NCI-H2081 treated with DMSO at 0.1 percent for 48 hours (cell line): ENCODE measurements around the gene IQGAP2.
"Not testable (repeated sequence)": the region's sequence is repeated elsewhere in the genome, so short reads cannot be mapped to it uniquely, and the experiment has no call there.

Experiments used
- DNase-seq: peaks from one replicate; lab custom pipeline; 2025; lab: John Stamatoyannopoulos, UW

Gene IQGAP2

GRCh38 chr5:76532973-76533372 is 129.9 kb downstream of the IQGAP2 start:
- DNase-seq = no peak

GRCh38 chr5:76535577-76535976 is 132.5 kb downstream of the IQGAP2 start:
- no peak for DNase-seq

GRCh38 chr5:76537073-76537543 is 134.0 kb downstream of the IQGAP2 start:
- DNase-seq = no peak

- no peak for DNase-seq
Measured at GRCh38 chr5:76542241-76542640, 139.2 kb downstream of the IQGAP2 start.

GRCh38 chr5:76542887-76543690 is 140.0 kb downstream of the IQGAP2 start:
- no peak for DNase-seq

- DNase-seq = no peak
Measured at GRCh38 chr5:76544268-76544926, 141.3 kb downstream of the IQGAP2 start.

- no peak for DNase-seq
Measured at GRCh38 chr5:76545184-76545583, 142.1 kb downstream of the IQGAP2 start.

GRCh38 chr5:76546497-76547102 is 143.5 kb downstream of the IQGAP2 start:
- DNase-seq = no peak

GRCh38 chr5:76547242-76547890 is 144.3 kb downstream of the IQGAP2 start:
- DNase-seq = no peak

GRCh38 chr5:76547891-76548524 is 144.9 kb downstream of the IQGAP2 start:
- no peak for DNase-seq

- DNase-seq = peak; percentile 20
Measured at GRCh38 chr5:76548525-76549229, 145.6 kb downstream of the IQGAP2 start.

- DNase-seq = not testable (repeated sequence)
Measured at GRCh38 chr5:76550881-76551280, 147.8 kb downstream of the IQGAP2 start.

- DNase-seq = no peak
Measured at GRCh38 chr5:76552546-76552945, 149.5 kb downstream of the IQGAP2 start.

GRCh38 chr5:76553251-76553650 is 150.2 kb downstream of the IQGAP2 start:
- DNase-seq = no peak

- no peak for DNase-seq
Measured at GRCh38 chr5:76555114-76555513, 152.0 kb downstream of the IQGAP2 start.

GRCh38 chr5:76555717-76556116 is 152.6 kb downstream of the IQGAP2 start:
- no peak for DNase-seq

- no peak for DNase-seq
Measured at GRCh38 chr5:76556511-76557221, 153.6 kb downstream of the IQGAP2 start.

GRCh38 chr5:76560952-76561891 is 158.1 kb downstream of the IQGAP2 start:
- DNase-seq = no peak

- DNase-seq = no peak
Measured at GRCh38 chr5:76561959-76562358, 158.9 kb downstream of the IQGAP2 start.

GRCh38 chr5:76565009-76565408 is 161.9 kb downstream of the IQGAP2 start:
- no peak for DNase-seq
